A673 (cell line): ENCODE measurements around the gene KDM4B.

ENCODE experiments used
- EZH2 ChIP-seq: fragments of 200-600 bp; sonication (generic); IDR thresholded peaks from 2 replicates; pipeline ENCODE4 v1.6.1; 2017; ENCODE audit warnings: borderline replicate concordance, low read depth, mild to moderate bottlenecking, mixed read lengths, antibody characterized with exemption, low read length; ENCODE audit not compliant: poor library complexity, severe bottlenecking
- TF ChIP-seq, protein P1 (sequence below): fragments of 300-800, 200-600 bp; sonication (generic); conservative IDR thresholded peaks from 2 replicates; pipeline ENCODE4 v1.5.1; 2017; ENCODE audit warnings: low read depth, mild to moderate bottlenecking, antibody characterized with exemption, low read length, moderate library complexity, mixed read lengths

DNA sequence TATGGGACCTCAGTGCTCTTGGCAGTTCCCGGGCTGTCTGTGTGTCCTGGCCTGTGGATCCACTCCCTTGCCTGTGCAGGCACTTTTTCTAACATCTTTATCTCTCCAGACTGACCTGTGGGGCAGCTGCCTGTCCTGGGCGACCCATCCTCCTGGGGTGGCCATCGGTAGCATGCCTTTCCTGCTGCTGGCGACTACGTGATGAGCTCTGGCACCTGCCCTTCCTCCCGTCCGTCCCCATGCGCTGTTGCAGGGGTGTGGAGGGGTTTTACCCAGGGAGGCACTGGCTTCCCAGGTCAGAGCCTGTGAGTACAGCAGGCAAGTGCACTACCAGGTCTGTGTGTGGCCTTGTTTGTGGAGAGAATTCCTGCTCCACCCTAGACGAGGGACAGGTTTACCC, 93.3 kb downstream of the KDM4B start:
- TF ChIP-seq, protein P1, sequence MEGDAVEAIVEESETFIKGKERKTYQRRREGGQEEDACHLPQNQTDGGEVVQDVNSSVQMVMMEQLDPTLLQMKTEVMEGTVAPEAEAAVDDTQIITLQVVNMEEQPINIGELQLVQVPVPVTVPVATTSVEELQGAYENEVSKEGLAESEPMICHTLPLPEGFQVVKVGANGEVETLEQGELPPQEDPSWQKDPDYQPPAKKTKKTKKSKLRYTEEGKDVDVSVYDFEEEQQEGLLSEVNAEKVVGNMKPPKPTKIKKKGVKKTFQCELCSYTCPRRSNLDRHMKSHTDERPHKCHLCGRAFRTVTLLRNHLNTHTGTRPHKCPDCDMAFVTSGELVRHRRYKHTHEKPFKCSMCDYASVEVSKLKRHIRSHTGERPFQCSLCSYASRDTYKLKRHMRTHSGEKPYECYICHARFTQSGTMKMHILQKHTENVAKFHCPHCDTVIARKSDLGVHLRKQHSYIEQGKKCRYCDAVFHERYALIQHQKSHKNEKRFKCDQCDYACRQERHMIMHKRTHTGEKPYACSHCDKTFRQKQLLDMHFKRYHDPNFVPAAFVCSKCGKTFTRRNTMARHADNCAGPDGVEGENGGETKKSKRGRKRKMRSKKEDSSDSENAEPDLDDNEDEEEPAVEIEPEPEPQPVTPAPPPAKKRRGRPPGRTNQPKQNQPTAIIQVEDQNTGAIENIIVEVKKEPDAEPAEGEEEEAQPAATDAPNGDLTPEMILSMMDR = no peak
- TF ChIP-seq EZH2 = no peak
